Measurements from ENCODE around the gene TBC1D2B.

DNA sequence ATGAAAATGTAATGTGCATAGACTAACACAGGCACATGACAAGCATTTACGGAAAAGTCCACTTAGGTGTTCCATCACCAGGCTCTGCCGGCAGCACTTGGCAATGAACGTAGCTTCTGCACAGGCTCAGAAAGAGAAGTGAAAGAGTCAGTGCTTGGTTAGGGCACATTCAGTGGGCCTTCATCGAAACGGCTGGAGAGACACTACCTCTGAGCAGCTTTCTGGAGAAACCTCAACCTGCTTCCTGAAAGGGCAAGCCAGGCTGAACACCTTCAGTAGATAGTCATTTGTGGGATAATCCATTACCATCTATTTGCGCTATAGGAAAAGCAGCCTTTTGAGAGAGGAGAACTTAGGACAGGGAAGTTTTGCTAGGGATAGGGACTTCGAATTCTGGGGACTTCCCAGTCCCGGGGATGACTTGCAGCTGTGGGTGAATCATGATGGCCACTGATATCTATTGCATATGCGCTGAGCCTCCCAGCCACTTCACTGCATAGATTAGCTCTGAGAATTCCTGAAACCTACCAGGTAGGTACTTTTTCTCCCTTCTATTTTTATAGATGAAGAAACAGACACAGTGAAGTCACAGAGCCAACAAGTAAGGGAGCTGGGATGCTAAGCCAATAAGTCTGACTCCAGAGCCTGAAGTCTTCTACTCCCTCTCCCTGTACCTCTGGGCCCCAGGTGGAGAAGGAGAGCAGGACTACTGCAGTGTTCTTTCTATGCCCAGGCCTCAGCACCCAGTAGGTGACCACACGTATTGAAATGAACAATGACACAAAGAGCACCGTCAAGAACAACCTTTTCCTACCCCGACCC lies 10.7 kb upstream of the TBC1D2B start:
- TF ChIP-seq, protein P1, sequence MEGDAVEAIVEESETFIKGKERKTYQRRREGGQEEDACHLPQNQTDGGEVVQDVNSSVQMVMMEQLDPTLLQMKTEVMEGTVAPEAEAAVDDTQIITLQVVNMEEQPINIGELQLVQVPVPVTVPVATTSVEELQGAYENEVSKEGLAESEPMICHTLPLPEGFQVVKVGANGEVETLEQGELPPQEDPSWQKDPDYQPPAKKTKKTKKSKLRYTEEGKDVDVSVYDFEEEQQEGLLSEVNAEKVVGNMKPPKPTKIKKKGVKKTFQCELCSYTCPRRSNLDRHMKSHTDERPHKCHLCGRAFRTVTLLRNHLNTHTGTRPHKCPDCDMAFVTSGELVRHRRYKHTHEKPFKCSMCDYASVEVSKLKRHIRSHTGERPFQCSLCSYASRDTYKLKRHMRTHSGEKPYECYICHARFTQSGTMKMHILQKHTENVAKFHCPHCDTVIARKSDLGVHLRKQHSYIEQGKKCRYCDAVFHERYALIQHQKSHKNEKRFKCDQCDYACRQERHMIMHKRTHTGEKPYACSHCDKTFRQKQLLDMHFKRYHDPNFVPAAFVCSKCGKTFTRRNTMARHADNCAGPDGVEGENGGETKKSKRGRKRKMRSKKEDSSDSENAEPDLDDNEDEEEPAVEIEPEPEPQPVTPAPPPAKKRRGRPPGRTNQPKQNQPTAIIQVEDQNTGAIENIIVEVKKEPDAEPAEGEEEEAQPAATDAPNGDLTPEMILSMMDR (IDR thresholded peaks at IDR 0.05), result no peak
- TF ChIP-seq POLR2A (IDR thresholded peaks at IDR 0.05; ENCODE audit: low read depth), result no peak

Measured in esophagus muscularis mucosa (tissue), 3 donors.